Peyer's patch (tissue), 4 donors: ENCODE measurements around the gene TDRD9. TPM values are rescaled to one million over a fixed set of nuclear protein-coding genes. Genes with fewer than 3 reads are reported as not detected.

Experiments used
- DNase-seq, 3 donors: peaks; one replicate each; pipeline ENCODE4 v3.0.0-alpha.2; 2017 to 2019
- H3K27ac ChIP-seq, 4 donors: fragments of 200-600 bp; sonication (generic); one replicate each; pipeline ENCODE4 v1.5.1; 2016 to 2019
- H3K27me3 ChIP-seq, 2 donors: fragments of 200-600 bp; sonication (generic); one replicate each; pipeline ENCODE4 v1.5.1; 2019
- H3K36me3 ChIP-seq, 3 donors: fragments of 200-600 bp; sonication (generic); one replicate each; pipeline ENCODE4 v1.5.1; 2016 to 2019
- H3K4me1 ChIP-seq, 4 donors: fragments of 200-600 bp; sonication (generic); one replicate each; pipeline ENCODE4 v1.5.1; 2016 to 2019
- H3K4me3 ChIP-seq, 4 donors: fragments of 200-600 bp; sonication (generic); 1 replicate in 3 of 4; 2 replicates in 1 of 4; pipeline ENCODE4 v1.5.1; 2016 to 2019; ENCODE audit warnings: mild to moderate bottlenecking in 1 of 4
- H3K9me3 ChIP-seq, 4 donors: fragments of 200-600 bp; sonication (generic); one replicate each; pipeline ENCODE4 v1.5.1; 2016 to 2019; ENCODE audit warnings: mild to moderate bottlenecking in 1 of 4
- POLR2A ChIP-seq, 2 donors: fragments of 450-650 bp; IDR thresholded peaks; one replicate each; pipeline ENCODE4 v1.5.1; 2017; ENCODE audit warnings: antibody characterized with exemption in 2 of 2, mild to moderate bottlenecking in 2 of 2, moderate library complexity in 2 of 2
- total RNA-seq, 4 donors: library from RNA; depleted of rRNA; stranded (reverse); fragments of >200 nt; gene quantifications; one replicate each; pipeline ENCODE4 v1.1.0, GENCODE V29; 2016
- TF ChIP-seq, protein P1 (sequence below), 6 experiments: fragments of 450-650 bp in 4 of 6; fragments of 200-600 bp in 2 of 6; sonication (generic) in 1 of 6; IDR thresholded peaks; one replicate each; pipeline ENCODE4 v1.5.1; 2017 to 2019; ENCODE audit warnings: antibody characterized with exemption in 6 of 6, mild to moderate bottlenecking in 3 of 6, moderate library complexity in 1 of 6

The TDRD9 gene
- total RNA-seq, 4 donors from 2014 or later: 0.40 TPM; not detected in 3

DNA sequence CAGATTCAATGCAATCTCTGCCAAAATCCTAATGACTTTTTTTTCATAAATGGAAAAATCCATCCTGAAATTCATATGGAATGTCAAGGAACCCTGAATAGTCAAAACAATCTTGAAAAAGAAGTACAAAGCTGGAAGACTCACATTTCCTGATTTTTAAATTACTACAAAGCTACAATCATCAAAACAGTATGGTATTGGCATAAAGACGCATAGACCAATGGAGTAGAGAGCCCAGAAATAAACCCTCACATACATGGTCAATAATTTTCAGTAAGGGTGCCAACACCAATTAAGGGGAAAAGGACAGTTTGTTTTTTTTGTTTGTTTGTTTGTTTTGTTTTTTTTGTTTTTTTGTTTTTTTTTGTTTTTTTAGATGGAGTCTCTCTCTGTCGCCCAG lies 18.7 kb downstream of the TDRD9 start:
- no peaks in the 10 kb centered on the region for H3K4me1 ChIP-seq
- no peaks in the 10 kb centered on the region for H3K9me3 ChIP-seq
- no peaks in the 10 kb centered on the region for H3K36me3 ChIP-seq
- no peaks in the 10 kb centered on the region for H3K27me3 ChIP-seq
- TF ChIP-seq, protein P1, sequence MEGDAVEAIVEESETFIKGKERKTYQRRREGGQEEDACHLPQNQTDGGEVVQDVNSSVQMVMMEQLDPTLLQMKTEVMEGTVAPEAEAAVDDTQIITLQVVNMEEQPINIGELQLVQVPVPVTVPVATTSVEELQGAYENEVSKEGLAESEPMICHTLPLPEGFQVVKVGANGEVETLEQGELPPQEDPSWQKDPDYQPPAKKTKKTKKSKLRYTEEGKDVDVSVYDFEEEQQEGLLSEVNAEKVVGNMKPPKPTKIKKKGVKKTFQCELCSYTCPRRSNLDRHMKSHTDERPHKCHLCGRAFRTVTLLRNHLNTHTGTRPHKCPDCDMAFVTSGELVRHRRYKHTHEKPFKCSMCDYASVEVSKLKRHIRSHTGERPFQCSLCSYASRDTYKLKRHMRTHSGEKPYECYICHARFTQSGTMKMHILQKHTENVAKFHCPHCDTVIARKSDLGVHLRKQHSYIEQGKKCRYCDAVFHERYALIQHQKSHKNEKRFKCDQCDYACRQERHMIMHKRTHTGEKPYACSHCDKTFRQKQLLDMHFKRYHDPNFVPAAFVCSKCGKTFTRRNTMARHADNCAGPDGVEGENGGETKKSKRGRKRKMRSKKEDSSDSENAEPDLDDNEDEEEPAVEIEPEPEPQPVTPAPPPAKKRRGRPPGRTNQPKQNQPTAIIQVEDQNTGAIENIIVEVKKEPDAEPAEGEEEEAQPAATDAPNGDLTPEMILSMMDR (IDR thresholded peaks at IDR 0.05): no peak
- no peak for TF ChIP-seq POLR2A (IDR thresholded peaks at IDR 0.05)
- H3K4me3 ChIP-seq: no peak overlapping the region
- no peak for DNase-seq
- H3K27ac ChIP-seq: no peak overlapping the region

DNA sequence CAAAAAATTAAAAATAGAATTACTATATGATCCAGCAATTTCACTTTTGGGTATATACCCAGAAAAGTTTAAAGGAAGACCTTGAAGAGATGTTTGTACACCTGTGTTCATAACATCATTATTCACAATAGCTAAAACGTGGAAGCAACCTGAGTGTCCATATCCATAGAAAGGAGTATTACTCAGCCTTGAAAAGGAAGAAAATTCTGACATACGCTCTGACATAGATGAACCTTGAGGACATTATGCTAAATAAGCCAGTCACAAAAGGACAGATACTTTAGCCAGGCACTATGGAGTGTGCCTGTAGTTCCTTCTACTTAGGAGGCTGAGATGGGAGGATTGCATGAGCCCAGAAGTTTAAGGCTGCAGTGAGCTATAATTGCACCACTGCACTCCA lies 20.2 kb downstream of the TDRD9 start:
- no peaks in the 10 kb centered on the region for H3K36me3 ChIP-seq
- no peak for DNase-seq
- TF ChIP-seq, protein P1 (IDR thresholded peaks at IDR 0.05): no peak
- no peak for TF ChIP-seq POLR2A (IDR thresholded peaks at IDR 0.05)
- H3K4me3 ChIP-seq: no peak overlapping the region
- no peaks in the 10 kb centered on the region for H3K27me3 ChIP-seq
- no peaks in the 10 kb centered on the region for H3K4me1 ChIP-seq
- H3K9me3 ChIP-seq: no peaks in the 10 kb centered on the region
- no peak overlapping the region for H3K27ac ChIP-seq

DNA sequence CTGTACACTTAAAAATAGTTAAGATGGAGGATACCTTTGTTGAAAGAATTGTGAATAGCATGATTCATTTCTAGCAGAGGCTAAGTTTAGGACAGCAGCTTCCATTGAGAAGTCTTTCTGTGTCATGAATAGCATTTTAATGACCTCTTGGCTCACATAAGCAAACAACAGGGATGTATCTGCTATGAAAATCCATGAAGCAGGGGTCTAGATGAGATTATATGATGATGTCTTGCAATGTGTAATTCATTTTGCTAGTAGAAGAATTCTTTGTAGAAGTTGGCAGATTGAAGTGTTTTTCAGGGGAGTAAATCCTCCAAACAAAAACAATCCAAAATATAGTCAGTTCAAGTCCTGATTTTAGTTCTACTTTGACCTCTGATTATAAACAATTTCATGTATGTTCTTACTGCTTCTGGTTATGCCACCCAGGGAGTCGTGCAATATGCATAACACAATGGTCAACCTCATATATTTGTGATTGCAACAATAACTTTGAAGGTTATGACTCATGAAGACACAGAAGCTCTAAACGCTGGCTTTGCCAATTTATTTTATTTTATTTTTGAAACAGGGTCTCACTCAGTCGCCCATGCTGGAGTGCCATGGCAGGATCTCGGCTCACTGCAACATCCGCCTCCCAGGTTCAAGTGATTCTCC lies 21.0 kb downstream of the TDRD9 start:
- Histone ChIP-seq H3K27me3 (no peaks in the 10 kb centered on the region), H3K9me3 (no peaks in the 10 kb centered on the region), H3K4me1 (no peaks in the 10 kb centered on the region), H3K36me3 (no peaks in the 10 kb centered on the region), H3K4me3 (no peak overlapping the region), H3K27ac (no peak overlapping the region)
- TF ChIP-seq, protein P1 (IDR thresholded peaks at IDR 0.05): no peak
- TF ChIP-seq POLR2A (IDR thresholded peaks at IDR 0.05): no peak
- no peak for DNase-seq

DNA sequence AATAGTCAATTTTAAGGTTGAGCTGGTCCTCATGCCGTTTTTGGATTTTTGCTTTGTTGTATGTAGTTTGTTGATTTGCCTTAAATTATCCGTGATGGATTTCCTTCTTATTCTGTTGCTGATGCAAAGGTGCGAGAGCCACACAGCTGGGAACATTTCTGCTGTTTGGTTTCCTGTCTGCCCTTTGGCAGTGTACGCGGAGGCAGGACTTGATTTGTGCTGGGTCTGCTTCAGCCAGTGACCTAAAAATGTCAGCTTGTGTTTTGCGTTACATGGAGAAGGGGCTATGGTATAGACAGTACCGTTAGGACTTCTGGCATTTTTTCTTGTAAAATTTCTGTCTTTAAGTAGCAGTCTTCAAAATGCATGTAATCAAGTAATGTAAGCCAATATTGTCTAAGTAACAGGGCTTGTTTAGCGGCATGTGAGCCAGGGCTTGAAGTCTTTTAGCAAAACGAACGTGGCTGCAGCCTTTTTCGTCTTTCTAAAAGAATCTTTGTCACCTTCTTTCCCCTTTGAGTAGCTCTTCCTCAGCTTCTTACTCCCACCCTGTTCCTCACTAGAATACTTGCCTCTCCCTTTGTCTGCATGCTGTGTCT lies 32.3 kb downstream of the TDRD9 start:
- no peak overlapping the region for H3K27ac ChIP-seq
- DNase-seq: no peak

DNA sequence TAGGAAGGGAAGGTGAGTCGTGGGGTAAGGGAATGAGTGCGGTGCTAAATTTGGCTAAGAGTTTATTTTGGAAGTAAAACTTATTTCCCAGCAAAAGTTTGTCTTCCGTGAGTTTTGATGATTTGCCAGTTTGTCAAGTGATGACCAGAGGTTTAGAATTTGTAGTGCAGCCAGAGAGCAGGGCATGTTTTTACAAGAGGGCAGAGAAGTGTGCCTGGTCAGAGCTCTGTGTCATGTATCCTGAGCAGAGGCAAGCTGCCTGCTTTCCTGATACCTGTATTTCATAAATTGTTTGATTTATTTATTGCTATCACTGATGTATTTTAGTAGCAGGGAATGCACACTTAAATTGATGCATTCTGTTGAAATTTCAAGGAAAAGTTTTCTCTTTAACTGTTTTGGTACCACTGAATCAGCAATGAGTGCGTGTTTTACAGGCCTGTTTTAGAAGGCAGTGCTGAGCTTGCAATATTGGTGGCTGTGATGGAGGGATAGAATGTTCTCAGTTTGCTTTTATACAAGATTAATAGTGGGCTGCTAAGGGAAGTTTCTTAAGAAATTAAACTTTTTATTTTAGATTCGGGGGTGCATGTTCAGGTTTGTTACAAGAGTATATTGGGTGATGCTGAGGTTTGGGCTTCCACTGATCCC lies 33.8 kb downstream of the TDRD9 start:
- Histone ChIP-seq H3K4me1 (no peaks in the 10 kb centered on the region), H3K4me3 (no peak overlapping the region), H3K27me3 (no peaks in the 10 kb centered on the region), H3K9me3 (no peaks in the 10 kb centered on the region), H3K27ac (no peak overlapping the region), H3K36me3 (no peaks in the 10 kb centered on the region)
- no peak for DNase-seq
- TF ChIP-seq POLR2A (IDR thresholded peaks at IDR 0.05): no peak
- TF ChIP-seq, protein P1 (IDR thresholded peaks at IDR 0.05): no peak

More for the DNA sequence above, 32.3 kb downstream of the TDRD9 start:
- no peaks in the 10 kb centered on the region for H3K27me3 ChIP-seq
- no peak for TF ChIP-seq POLR2A (IDR thresholded peaks at IDR 0.05)
- TF ChIP-seq, protein P1 (IDR thresholded peaks at IDR 0.05): no peak
- H3K4me1 ChIP-seq: no peaks in the 10 kb centered on the region
- no peaks in the 10 kb centered on the region for H3K9me3 ChIP-seq
- no peak overlapping the region for H3K4me3 ChIP-seq
- no peaks in the 10 kb centered on the region for H3K36me3 ChIP-seq
